ENCODE measurements around the gene NPAS3.

The NPAS3 gene

DNA sequence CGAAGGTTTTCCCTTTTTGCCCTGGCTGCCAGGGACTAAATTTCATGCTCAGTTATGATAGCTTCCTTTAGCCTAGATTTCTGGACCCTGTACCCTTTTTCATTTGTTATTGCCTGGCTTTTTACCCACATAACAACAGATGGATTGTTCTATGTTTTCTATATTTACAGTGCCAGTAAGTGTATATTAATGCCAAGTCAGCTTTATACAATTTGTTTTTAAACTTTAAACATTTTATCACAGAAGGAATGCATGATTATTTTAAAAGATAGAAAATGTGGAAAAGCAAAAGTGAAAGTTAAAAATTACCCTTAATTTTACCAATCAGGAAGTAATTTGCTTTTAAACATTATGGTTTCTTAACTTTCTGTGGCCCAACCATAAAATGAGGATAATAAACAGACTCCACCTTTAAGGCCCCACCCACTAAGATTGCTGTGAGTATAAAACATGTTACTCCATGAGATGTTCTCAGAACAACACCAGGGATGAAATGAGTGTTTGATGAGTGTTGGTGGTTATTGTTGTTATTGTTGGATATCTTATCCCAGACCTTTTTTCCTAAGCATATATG lies 515.4 kb downstream of the NPAS3 start:
- no peak for DNase-seq (ENCODE audit: low spot score)
- TF ChIP-seq, protein P1, sequence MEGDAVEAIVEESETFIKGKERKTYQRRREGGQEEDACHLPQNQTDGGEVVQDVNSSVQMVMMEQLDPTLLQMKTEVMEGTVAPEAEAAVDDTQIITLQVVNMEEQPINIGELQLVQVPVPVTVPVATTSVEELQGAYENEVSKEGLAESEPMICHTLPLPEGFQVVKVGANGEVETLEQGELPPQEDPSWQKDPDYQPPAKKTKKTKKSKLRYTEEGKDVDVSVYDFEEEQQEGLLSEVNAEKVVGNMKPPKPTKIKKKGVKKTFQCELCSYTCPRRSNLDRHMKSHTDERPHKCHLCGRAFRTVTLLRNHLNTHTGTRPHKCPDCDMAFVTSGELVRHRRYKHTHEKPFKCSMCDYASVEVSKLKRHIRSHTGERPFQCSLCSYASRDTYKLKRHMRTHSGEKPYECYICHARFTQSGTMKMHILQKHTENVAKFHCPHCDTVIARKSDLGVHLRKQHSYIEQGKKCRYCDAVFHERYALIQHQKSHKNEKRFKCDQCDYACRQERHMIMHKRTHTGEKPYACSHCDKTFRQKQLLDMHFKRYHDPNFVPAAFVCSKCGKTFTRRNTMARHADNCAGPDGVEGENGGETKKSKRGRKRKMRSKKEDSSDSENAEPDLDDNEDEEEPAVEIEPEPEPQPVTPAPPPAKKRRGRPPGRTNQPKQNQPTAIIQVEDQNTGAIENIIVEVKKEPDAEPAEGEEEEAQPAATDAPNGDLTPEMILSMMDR (IDR thresholded peaks at IDR 0.05; ENCODE audit: extremely low read depth, missing control alignments): no peak

DNA sequence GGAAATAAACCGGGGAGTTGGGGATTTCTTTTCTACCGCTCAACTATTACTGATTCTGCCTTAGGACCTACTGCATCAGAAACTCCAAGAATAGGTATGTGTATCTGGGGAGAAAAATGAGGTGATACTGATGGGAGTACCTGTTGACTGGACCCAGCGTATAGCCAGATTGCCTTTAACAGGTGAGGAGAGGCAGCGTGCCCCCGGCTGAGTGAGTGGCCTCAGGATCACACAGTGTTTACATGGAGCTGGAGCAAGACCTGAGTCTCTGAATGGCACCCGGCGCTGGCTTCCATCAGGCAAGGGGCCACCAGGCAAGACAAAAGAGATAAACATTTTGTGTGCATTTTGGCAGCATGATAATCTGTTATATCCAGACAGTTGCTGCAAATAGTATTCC lies 516.0 kb downstream of the NPAS3 start:
- no peak for DNase-seq (ENCODE audit: low spot score)
- TF ChIP-seq, protein P1 (IDR thresholded peaks at IDR 0.05; ENCODE audit: extremely low read depth, missing control alignments): no peak

DNA sequence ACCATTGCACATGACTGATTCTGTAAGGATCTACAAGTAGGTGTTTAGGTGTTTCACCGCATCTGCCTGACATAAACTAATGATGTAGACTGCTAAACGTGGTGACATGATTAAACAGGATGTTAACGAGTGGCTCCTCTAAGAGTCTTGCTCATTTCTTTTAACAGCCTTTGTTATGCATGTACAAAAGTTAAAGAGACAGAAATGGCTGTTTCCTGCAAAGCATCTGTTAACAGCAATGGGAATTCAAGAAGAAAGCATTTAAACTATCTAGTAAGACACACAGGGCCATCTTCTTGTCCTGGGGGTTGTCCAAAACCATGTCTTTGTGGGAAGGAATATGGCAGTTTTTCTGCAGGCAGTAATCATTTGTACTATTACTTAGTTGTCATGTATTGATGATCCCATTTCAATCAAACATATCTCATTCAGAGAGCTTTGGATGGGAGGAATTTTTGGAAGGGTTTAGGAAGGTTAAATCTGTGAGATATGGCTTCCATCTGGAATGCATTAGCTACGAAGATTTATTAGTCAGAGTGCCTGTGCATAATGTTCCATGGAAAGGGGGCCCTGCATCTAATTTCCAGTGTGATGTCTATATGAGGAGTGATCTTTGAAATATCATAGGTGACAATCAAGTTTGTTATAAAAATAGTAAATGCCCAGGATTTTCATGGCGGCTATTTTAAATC lies 517.1 kb downstream of the NPAS3 start:
- TF ChIP-seq, protein P1 (IDR thresholded peaks at IDR 0.05; ENCODE audit: extremely low read depth, missing control alignments): no peak
- no peak for DNase-seq (ENCODE audit: low spot score)

DNA sequence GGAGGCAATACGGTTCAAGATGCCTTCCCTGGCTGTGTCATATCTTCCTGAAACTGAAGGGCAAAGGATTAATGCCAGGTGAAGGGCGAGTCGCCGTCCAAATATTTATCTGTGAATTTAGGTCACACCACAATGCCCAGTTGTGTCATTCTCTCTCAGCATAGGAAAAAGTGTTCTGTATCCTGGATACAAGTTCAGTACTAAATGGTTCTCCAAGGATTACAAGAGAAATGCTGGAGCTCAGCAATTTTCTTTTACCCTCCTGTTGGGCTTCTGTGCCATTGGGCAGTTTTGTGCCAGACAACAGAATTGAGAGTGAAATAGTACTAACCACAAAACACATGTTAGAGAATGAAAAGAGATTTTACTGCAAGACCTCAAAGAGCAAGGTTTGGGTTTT lies 518.3 kb downstream of the NPAS3 start:
- no peak for DNase-seq (ENCODE audit: low spot score)

DNA sequence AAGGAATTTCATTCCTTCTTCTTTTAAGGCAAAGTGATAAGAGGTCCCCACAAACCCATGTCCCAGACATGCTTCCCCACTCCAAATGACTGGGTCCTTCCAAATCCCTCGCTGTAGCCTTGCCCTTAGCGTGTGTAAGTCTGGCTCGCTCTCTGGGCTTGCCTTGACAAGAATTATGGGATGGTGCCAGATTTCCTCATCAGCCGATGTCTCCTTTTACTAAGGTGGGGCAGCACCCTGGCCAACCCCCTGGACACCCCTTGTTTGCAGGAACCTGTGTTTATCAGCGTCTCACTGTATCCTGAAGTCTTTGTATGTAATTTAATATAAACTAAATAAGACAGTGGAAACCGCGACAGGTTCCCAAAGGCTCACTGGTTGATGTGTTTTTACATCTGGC lies 518.9 kb downstream of the NPAS3 start:
- TF ChIP-seq, protein P1 (IDR thresholded peaks at IDR 0.05; ENCODE audit: extremely low read depth, missing control alignments): no peak
- no peak for DNase-seq (ENCODE audit: low spot score)

More for the DNA sequence above, 518.3 kb downstream of the NPAS3 start:
- TF ChIP-seq, protein P1 (IDR thresholded peaks at IDR 0.05; ENCODE audit: extremely low read depth, missing control alignments): no peak

DNA sequence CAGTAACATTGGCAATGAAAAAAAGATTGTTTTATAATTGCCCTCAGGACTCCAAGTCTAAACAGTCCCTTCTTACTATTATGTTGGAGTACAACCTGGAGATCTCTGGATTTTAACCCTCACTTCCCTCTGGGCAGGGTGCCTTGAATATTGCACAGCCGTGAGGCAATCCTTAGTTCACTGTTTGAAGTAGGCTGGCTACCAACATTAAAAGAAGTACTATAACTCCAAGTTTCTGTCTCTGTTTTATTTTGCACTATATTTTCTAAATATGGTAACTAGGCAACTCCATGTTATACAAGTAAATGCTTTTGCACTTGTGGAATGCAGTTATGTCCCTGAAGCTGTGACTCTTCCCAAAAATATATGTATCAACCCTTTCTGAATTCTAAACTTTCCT lies 521.5 kb downstream of the NPAS3 start:
- DNase-seq (ENCODE audit: low spot score): no peak
- TF ChIP-seq, protein P1 (IDR thresholded peaks at IDR 0.05; ENCODE audit: extremely low read depth, missing control alignments): no peak

DNA sequence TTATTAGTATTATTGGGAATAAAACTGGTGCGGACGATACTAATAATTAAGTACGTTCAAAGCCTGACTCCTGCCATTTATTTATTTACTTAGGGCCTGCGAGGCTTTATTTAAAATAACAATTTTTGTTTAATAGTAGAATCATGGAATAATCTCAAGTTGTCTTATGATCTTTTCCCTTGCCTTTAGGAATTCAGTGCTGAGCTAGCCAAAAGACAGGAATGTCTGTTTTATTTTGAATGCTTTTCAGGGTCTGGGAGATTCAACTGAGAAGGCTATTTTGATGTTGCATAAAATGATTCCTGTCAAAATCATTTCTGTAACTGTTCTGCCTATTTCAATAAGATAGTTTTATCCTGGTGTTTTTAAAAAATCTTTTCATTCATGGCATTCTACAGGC lies 522.4 kb downstream of the NPAS3 start:
- DNase-seq (ENCODE audit: low spot score): no peak
- TF ChIP-seq, protein P1 (IDR thresholded peaks at IDR 0.05; ENCODE audit: extremely low read depth, missing control alignments): no peak

Data from GM20000 (cell line).